Astrocyte (in vitro differentiated cells and primary cell): ENCODE data around the gene ZNF235.
"Not testable (repeated sequence)": the region's sequence is repeated elsewhere in the genome, so short reads cannot be mapped to it uniquely, and the experiment has no call there.

Experiments used
- EZH2 ChIP-seq: IDR thresholded peaks from 2 replicates; pipeline ENCODE4 v1.6.1; 2012; ENCODE audit warnings: mild to moderate bottlenecking, low read length, inconsistent platforms; ENCODE audit not compliant: insufficient read depth
- TF ChIP-seq, protein P1 (sequence below): IDR thresholded peaks from 2 replicates; pipeline ENCODE4 v1.5.1; 2011; ENCODE audit warnings: low read depth, mild to moderate bottlenecking, inconsistent platforms, low read length, moderate library complexity; ENCODE audit not compliant: insufficient read depth

DNA sequence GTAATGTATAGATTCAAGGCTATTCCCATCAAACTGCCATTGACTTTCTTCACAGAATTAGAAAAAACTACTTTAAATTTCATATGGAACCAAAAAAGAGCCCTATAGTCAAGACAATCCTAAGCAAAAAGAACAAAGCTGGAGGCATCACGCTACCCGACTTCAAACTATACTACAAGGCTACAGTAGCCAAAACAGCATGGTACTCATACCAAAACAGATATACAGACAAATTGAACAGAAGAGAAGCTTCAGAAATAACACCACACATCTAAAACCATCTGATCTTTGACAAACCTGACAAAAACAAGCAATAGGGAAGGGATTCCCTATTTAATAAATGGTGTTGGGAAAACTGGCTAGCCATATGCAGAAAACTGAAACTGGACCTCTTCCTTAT is 52.5 kb downstream of the ZNF235 start:
- TF ChIP-seq, protein P1, sequence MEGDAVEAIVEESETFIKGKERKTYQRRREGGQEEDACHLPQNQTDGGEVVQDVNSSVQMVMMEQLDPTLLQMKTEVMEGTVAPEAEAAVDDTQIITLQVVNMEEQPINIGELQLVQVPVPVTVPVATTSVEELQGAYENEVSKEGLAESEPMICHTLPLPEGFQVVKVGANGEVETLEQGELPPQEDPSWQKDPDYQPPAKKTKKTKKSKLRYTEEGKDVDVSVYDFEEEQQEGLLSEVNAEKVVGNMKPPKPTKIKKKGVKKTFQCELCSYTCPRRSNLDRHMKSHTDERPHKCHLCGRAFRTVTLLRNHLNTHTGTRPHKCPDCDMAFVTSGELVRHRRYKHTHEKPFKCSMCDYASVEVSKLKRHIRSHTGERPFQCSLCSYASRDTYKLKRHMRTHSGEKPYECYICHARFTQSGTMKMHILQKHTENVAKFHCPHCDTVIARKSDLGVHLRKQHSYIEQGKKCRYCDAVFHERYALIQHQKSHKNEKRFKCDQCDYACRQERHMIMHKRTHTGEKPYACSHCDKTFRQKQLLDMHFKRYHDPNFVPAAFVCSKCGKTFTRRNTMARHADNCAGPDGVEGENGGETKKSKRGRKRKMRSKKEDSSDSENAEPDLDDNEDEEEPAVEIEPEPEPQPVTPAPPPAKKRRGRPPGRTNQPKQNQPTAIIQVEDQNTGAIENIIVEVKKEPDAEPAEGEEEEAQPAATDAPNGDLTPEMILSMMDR, result not testable (repeated sequence)
- not testable (repeated sequence) for TF ChIP-seq EZH2
